Parathyroid adenoma (tissue), 2 donors: ENCODE data around the gene ARL14EPL.

Experiments used
- H2AFZ ChIP-seq: fragments of 300-600 bp; sonication (generic); one replicate; pipeline ENCODE4 v1.7.0; 2017; ENCODE audit warnings: antibody characterized with exemption, mild to moderate bottlenecking
- H3K27ac ChIP-seq: fragments of 300-600 bp; sonication (generic); one replicate; pipeline ENCODE4 v1.7.0; 2017
- H3K27me3 ChIP-seq: fragments of 300-600 bp; sonication (generic); one replicate; pipeline ENCODE4 v1.7.0; 2017; ENCODE audit warnings: low read length; ENCODE audit not compliant: control insufficient read depth, insufficient read depth
- H3K36me3 ChIP-seq: fragments of 300-600 bp; sonication (generic); one replicate; pipeline ENCODE4 v1.7.0; 2017; ENCODE audit warnings: low read length; ENCODE audit not compliant: control insufficient read depth, insufficient read depth
- H3K4me1 ChIP-seq: fragments of 300-600 bp; sonication (generic); one replicate; pipeline ENCODE4 v1.7.0; 2017; ENCODE audit warnings: control low read depth
- H3K4me2 ChIP-seq: fragments of 300-600 bp; sonication (generic); one replicate; pipeline ENCODE4 v1.7.0; 2017; ENCODE audit warnings: low read length
- H3K4me3 ChIP-seq: fragments of 300-600 bp; sonication (generic); one replicate; pipeline ENCODE4 v1.7.0; 2017; ENCODE audit warnings: low read depth, low read length
- H3K79me2 ChIP-seq: fragments of 300-600 bp; sonication (generic); one replicate; pipeline ENCODE4 v1.7.0; 2017; ENCODE audit warnings: control low read depth
- H3K9ac ChIP-seq: fragments of 300-600 bp; sonication (generic); one replicate; pipeline ENCODE4 v1.7.0; 2017; ENCODE audit warnings: mild to moderate bottlenecking
- H3K9me3 ChIP-seq: fragments of 300-600 bp; sonication (generic); one replicate; pipeline ENCODE4 v1.7.0; 2017; ENCODE audit warnings: low read length; ENCODE audit not compliant: control insufficient read depth
- TF ChIP-seq, protein P1 (sequence below): fragments of 300-600 bp; sonication (generic); IDR thresholded peaks from one replicate; pipeline ENCODE4 v1.7.0; 2017; ENCODE audit warnings: antibody characterized with exemption, mild to moderate bottlenecking
- donor health status: primary hyperparathyroidism.

Gene ARL14EPL

DNA sequence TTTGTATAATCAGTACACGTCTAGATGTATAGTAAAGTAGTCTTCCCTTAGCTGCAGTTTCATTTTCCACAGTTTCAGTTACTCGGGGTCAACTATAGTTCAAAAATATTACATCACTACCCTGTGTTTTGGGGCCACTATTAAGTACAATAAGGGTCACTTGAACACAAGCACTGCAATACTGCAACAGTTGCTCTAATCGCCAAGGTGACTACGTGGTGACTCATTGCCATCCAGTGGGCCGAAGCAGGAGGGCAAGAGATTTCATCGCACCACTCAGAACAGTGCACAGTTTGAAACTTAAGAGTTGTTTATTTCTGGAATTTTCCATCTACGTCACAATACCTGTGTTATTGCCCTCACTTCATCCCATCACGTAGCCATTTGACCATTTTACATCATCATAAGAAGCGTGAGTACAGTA lies at the start of gene ARL14EPL:
TSS of gene ARL14EPL (plus strand) at position 379 of the 424 bp plus-strand sequence. CDS start 18,994 bp downstream, outside the sequence.
- H2AFZ ChIP-seq, result no peak within 1 kb of the TSS
- H3K9ac ChIP-seq, result no peak within 1 kb of the TSS
- no peaks in the 10 kb centered on the region for H3K4me1 ChIP-seq
- H3K27me3 ChIP-seq, result no peaks in the 10 kb centered on the region
- H3K4me2 ChIP-seq, result no peak within 1 kb of the TSS
- no peak within 1 kb of the TSS for H3K27ac ChIP-seq
- H3K79me2 ChIP-seq, result no peaks in the 10 kb centered on the region
- TF ChIP-seq, protein P1, sequence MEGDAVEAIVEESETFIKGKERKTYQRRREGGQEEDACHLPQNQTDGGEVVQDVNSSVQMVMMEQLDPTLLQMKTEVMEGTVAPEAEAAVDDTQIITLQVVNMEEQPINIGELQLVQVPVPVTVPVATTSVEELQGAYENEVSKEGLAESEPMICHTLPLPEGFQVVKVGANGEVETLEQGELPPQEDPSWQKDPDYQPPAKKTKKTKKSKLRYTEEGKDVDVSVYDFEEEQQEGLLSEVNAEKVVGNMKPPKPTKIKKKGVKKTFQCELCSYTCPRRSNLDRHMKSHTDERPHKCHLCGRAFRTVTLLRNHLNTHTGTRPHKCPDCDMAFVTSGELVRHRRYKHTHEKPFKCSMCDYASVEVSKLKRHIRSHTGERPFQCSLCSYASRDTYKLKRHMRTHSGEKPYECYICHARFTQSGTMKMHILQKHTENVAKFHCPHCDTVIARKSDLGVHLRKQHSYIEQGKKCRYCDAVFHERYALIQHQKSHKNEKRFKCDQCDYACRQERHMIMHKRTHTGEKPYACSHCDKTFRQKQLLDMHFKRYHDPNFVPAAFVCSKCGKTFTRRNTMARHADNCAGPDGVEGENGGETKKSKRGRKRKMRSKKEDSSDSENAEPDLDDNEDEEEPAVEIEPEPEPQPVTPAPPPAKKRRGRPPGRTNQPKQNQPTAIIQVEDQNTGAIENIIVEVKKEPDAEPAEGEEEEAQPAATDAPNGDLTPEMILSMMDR, result no peak
- no peaks in the 10 kb centered on the region for H3K36me3 ChIP-seq
- no peak within 1 kb of the TSS for H3K4me3 ChIP-seq
- H3K9me3 ChIP-seq, result no peaks in the 10 kb centered on the region

DNA sequence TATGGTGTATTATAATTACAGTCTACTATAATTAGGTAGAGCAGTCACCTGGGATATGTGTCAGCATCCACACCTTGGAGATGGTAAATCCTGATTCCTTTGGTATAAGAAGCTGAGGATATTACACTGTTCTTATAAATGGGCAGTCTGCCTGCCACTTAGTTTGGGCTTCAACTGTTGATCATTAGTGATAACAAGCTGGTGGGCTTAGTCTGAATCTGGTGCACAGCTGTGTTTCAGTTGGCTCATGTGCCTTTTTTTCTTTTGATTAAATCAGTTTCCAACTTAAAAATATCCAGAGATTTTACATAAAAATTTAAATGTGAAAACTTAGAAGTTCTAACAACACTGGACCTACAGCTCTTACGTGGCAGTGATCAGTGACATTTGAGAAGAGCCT lies 48.8 kb upstream of the ARL14EPL start:
- Histone ChIP-seq H3K9ac (no peak overlapping the region), H3K79me2 (no peaks in the 10 kb centered on the region), H2AFZ (no peak overlapping the region), H3K4me3 (no peak overlapping the region), H3K9me3 (no peaks in the 10 kb centered on the region), H3K4me2 (no peak overlapping the region), H3K27me3 (no peaks in the 10 kb centered on the region), H3K4me1 (no peaks in the 10 kb centered on the region), H3K36me3 (no peaks in the 10 kb centered on the region), H3K27ac (no peak overlapping the region)
- TF ChIP-seq, protein P1, result no peak

DNA sequence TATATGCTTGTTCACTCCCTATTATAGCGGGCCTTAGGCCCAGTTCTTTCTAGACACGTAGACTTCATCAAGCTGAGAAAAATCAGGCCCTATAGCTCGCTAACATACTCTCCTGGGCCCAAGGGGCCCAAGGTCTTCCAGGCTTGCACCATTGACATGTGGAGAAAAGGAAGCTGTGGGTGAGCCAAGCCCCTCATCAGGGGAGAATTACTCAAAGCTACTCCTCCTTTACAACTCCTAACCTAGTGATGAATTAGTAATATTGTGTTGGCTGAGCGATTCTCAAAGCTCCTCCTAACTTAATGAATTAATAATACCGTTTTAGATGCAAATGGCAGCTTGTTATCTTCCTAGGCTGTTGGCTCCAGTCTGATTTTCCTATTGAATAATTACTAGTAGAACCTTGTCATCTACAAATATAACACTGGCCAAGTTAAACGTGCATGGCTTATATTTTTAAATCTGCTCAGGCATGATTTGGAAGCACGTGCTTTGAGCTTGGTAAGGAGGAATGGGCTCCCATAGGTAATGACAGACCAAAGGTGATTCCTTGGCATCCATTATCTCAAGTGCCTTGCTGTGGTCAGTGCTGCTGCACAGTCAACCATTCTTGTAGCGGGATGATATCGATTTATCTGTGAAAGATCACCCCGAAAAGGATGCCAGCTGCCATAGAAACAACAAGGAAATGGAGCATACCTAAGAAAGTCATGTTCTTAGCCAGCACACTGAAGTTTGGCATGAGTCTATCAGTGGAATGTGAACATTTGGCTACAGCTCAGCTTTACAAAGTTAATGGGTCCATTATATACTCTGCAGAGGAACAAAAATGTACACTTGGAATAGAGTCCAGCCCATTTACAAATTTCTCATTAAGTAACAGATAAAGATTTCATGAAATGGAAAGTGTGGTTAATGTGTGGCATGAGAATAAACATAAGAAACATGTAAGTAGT lies 46.2 kb upstream of the ARL14EPL start:
- H3K4me3 ChIP-seq, result no peak overlapping the region
- no peaks in the 10 kb centered on the region for H3K4me1 ChIP-seq
- no peak overlapping the region for H3K9ac ChIP-seq
- H3K79me2 ChIP-seq, result no peaks in the 10 kb centered on the region
- H2AFZ ChIP-seq, result no peak overlapping the region
- no peaks in the 10 kb centered on the region for H3K36me3 ChIP-seq
- TF ChIP-seq, protein P1, result no peak
- H3K27me3 ChIP-seq, result no peaks in the 10 kb centered on the region
- no peaks in the 10 kb centered on the region for H3K9me3 ChIP-seq
- no peak overlapping the region for H3K27ac ChIP-seq
- no peak overlapping the region for H3K4me2 ChIP-seq

DNA sequence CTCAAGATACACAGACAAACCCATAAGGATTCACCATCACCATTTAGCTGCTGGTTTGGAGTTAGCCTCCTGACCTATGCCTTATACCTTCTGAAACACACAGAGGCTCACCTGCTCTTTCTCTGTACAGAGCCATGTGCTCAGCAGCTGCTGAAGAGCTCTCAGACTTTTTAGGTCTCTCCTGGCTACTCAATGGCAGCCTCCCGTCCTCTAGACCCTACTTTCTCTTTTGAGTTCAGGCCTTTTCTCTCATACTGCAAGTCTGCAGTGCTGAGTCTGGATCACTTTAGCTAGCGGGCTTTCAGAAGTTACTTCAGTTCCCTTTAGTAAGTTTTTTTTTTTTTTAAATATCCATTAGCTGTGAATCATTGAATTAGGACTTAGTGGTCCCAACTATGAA lies 44.3 kb upstream of the ARL14EPL start:
- no peak overlapping the region for H3K4me3 ChIP-seq
- H3K27ac ChIP-seq, result no peak overlapping the region
- H3K27me3 ChIP-seq, result no peaks in the 10 kb centered on the region
- no peaks in the 10 kb centered on the region for H3K9me3 ChIP-seq
- no peak overlapping the region for H3K9ac ChIP-seq
- no peak overlapping the region for H2AFZ ChIP-seq
- H3K4me2 ChIP-seq, result no peak overlapping the region
- H3K79me2 ChIP-seq, result no peaks in the 10 kb centered on the region
- H3K4me1 ChIP-seq, result no peaks in the 10 kb centered on the region
- no peaks in the 10 kb centered on the region for H3K36me3 ChIP-seq
- TF ChIP-seq, protein P1, result no peak
